ENCODE results near the gene CERS1.
A peak's percentile ranks its signal among the peaks of the same experiment; 100 is the strongest.

Gene CERS1

GRCh38 chr19:18846862-18847548 is 49.0 kb downstream of the CERS1 start:
- Histone ChIP-seq H3K36me3 (ENCODE audit: insufficient read depth, insufficient read length, low read length) (peaks cover 69% of the 10 kb centered on the region), H3K4me1 (ENCODE audit: insufficient read depth, insufficient read length) (peaks cover 16% of the 10 kb centered on the region), H3K4me3 (ENCODE audit: insufficient read length, low read depth) (no peak overlapping the region), H3K9me3 (ENCODE audit: insufficient read depth, low read length) (no peaks in the 10 kb centered on the region), H3K9ac (ENCODE audit: insufficient read length, low read depth) (peak overlapping the region; percentile 33), H3K27me3 (ENCODE audit: insufficient read depth, insufficient read length) (no peaks in the 10 kb centered on the region)
- TF ChIP-seq ZNF274 (IDR thresholded peaks at IDR 0.05; ENCODE audit: low read depth, low read length) (no peak), YY1 (IDR thresholded peaks at IDR 0.05; ENCODE audit: insufficient read depth, insufficient read length) (no peak), SUZ12 (IDR thresholded peaks at IDR 0.05; ENCODE audit: extremely low read depth, insufficient read depth, insufficient read length) (no peak)
- DNase-seq (ENCODE audit: low read depth, low spot score): peak; percentile 75

GRCh38 chr19:18845961-18846360 is 50.0 kb downstream of the CERS1 start:
- no peak overlapping the region for H3K9ac ChIP-seq (ENCODE audit: insufficient read length, low read depth)

GRCh38 chr19:18844806-18845329 is 51.1 kb downstream of the CERS1 start:
- peaks cover 26% of the 10 kb centered on the region for H3K4me1 ChIP-seq (ENCODE audit: insufficient read depth, insufficient read length)

More at GRCh38 chr19:18845961-18846360, 50.0 kb downstream of the CERS1 start:
- Histone ChIP-seq H3K27me3 (ENCODE audit: insufficient read depth, insufficient read length) (no peaks in the 10 kb centered on the region), H3K9me3 (ENCODE audit: insufficient read depth, low read length) (no peaks in the 10 kb centered on the region), H3K36me3 (ENCODE audit: insufficient read depth, insufficient read length, low read length) (peaks cover 66% of the 10 kb centered on the region), H3K4me1 (ENCODE audit: insufficient read depth, insufficient read length) (peaks cover 22% of the 10 kb centered on the region), H3K4me3 (ENCODE audit: insufficient read length, low read depth) (no peak overlapping the region)
- no peak for TF ChIP-seq SUZ12 (IDR thresholded peaks at IDR 0.05; ENCODE audit: extremely low read depth, insufficient read depth, insufficient read length)
- TF ChIP-seq YY1 (IDR thresholded peaks at IDR 0.05; ENCODE audit: insufficient read depth, insufficient read length): no peak
- TF ChIP-seq ZNF274 (IDR thresholded peaks at IDR 0.05; ENCODE audit: low read depth, low read length): no peak
- DNase-seq (ENCODE audit: low read depth, low spot score): no peak

GRCh38 chr19:18843960-18844359 is 52.0 kb downstream of the CERS1 start:
- Histone ChIP-seq H3K9me3 (ENCODE audit: insufficient read depth, low read length) (no peaks in the 10 kb centered on the region), H3K4me3 (ENCODE audit: insufficient read length, low read depth) (no peak overlapping the region), H3K9ac (ENCODE audit: insufficient read length, low read depth) (no peak overlapping the region), H3K36me3 (ENCODE audit: insufficient read depth, insufficient read length, low read length) (peaks cover 65% of the 10 kb centered on the region), H3K27me3 (ENCODE audit: insufficient read depth, insufficient read length) (no peaks in the 10 kb centered on the region), H3K4me1 (ENCODE audit: insufficient read depth, insufficient read length) (peaks cover 24% of the 10 kb centered on the region)
- no peak for TF ChIP-seq YY1 (IDR thresholded peaks at IDR 0.05; ENCODE audit: insufficient read depth, insufficient read length)
- TF ChIP-seq ZNF274 (IDR thresholded peaks at IDR 0.05; ENCODE audit: low read depth, low read length): no peak
- TF ChIP-seq SUZ12 (IDR thresholded peaks at IDR 0.05; ENCODE audit: extremely low read depth, insufficient read depth, insufficient read length): no peak
- no peak for DNase-seq (ENCODE audit: low read depth, low spot score)

More at GRCh38 chr19:18844806-18845329, 51.1 kb downstream of the CERS1 start:
- Histone ChIP-seq H3K36me3 (ENCODE audit: insufficient read depth, insufficient read length, low read length) (peaks cover 65% of the 10 kb centered on the region), H3K9me3 (ENCODE audit: insufficient read depth, low read length) (no peaks in the 10 kb centered on the region), H3K4me3 (ENCODE audit: insufficient read length, low read depth) (no peak overlapping the region), H3K9ac (ENCODE audit: insufficient read length, low read depth) (no peak overlapping the region), H3K27me3 (ENCODE audit: insufficient read depth, insufficient read length) (no peaks in the 10 kb centered on the region)
- TF ChIP-seq YY1 (IDR thresholded peaks at IDR 0.05; ENCODE audit: insufficient read depth, insufficient read length) (no peak), SUZ12 (IDR thresholded peaks at IDR 0.05; ENCODE audit: extremely low read depth, insufficient read depth, insufficient read length) (no peak), ZNF274 (IDR thresholded peaks at IDR 0.05; ENCODE audit: low read depth, low read length) (no peak)
- DNase-seq (ENCODE audit: low read depth, low spot score): no peak

GRCh38 chr19:18842166-18842565 is 53.8 kb downstream of the CERS1 start:
- no peak for TF ChIP-seq YY1 (IDR thresholded peaks at IDR 0.05; ENCODE audit: insufficient read depth, insufficient read length)
- TF ChIP-seq SUZ12 (IDR thresholded peaks at IDR 0.05; ENCODE audit: extremely low read depth, insufficient read depth, insufficient read length): no peak
- TF ChIP-seq ZNF274 (IDR thresholded peaks at IDR 0.05; ENCODE audit: low read depth, low read length): no peak
- H3K9me3 ChIP-seq (ENCODE audit: insufficient read depth, low read length): no peaks in the 10 kb centered on the region
- no peaks in the 10 kb centered on the region for H3K27me3 ChIP-seq (ENCODE audit: insufficient read depth, insufficient read length)
- DNase-seq (ENCODE audit: low read depth, low spot score): no peak
- no peak overlapping the region for H3K9ac ChIP-seq (ENCODE audit: insufficient read length, low read depth)
- peaks cover 58% of the 10 kb centered on the region for H3K36me3 ChIP-seq (ENCODE audit: insufficient read depth, insufficient read length, low read length)
- H3K4me3 ChIP-seq (ENCODE audit: insufficient read length, low read depth): no peak overlapping the region
- H3K4me1 ChIP-seq (ENCODE audit: insufficient read depth, insufficient read length): peaks cover 23% of the 10 kb centered on the region

GRCh38 chr19:18841400-18841799 is 54.6 kb downstream of the CERS1 start:
- no peak for TF ChIP-seq ZNF274 (IDR thresholded peaks at IDR 0.05; ENCODE audit: low read depth, low read length)
- no peak for TF ChIP-seq SUZ12 (IDR thresholded peaks at IDR 0.05; ENCODE audit: extremely low read depth, insufficient read depth, insufficient read length)
- TF ChIP-seq YY1 (IDR thresholded peaks at IDR 0.05; ENCODE audit: insufficient read depth, insufficient read length): no peak
- Histone ChIP-seq H3K4me3 (ENCODE audit: insufficient read length, low read depth) (no peak overlapping the region), H3K27me3 (ENCODE audit: insufficient read depth, insufficient read length) (no peaks in the 10 kb centered on the region), H3K9me3 (ENCODE audit: insufficient read depth, low read length) (no peaks in the 10 kb centered on the region), H3K9ac (ENCODE audit: insufficient read length, low read depth) (peak overlapping the region; percentile 15), H3K36me3 (ENCODE audit: insufficient read depth, insufficient read length, low read length) (peaks cover 60% of the 10 kb centered on the region), H3K4me1 (ENCODE audit: insufficient read depth, insufficient read length) (peaks cover 23% of the 10 kb centered on the region)
- DNase-seq (ENCODE audit: low read depth, low spot score): no peak

Data from NT2/D1 (cell line).